GOT3 (cell line): ENCODE results near the gene GSC.
"Not testable (repeated sequence)": the region's sequence is repeated elsewhere in the genome, so short reads cannot be mapped to it uniquely, and the experiment has no call there.

Source experiments
- DNase-seq: peaks from one replicate; lab custom pipeline; 2025; ENCODE audit warnings: mixed read lengths; lab: John Stamatoyannopoulos, UW

GSC gene

DNA sequence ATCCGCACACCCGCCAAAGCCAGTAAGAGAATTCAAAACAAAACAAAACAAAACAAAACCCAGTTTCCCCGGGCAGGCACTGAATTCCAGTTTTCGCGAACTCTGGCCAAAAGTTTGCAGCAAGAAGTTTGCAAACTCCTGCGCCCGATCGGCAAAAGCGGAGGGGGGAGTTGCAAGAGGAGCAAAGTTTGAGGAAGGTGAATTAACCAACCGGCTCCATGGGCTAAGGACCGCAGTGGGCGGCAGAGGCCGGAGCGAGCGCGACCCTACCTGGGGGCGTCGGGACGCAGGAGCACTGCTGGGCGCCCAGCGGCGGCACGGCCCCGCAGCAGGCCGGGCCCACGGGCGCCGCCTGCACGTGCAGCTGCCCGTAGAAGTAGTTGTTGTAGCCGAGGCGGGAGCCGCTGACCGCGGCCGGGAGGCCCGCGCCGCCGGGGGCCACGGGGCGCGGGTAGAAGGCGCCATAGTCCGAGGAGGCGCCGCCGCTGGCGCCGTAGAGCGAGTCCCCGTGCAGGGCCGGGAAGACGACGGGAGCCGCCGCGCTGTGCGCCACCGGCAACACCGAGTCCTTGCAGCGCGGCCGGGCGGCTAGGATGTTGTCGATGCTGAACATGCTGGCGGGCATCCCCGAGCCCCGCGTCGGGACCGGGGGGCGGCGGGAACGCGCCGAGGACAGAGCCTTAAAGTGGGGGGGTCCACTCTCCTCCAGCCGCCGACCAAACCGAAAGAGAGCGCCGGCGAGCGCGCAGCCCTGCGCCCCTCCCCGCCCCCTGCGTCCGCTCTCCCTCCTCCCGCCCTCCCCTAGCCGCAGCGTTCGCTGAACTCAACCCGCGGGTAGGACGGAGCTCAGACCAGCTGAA is at the start of gene GSC:
Gene GSC (minus strand): TSS at position 723 of the 860 bp plus-strand sequence. CDS start 98 bp downstream, at position 625.
- no peak for DNase-seq

DNA sequence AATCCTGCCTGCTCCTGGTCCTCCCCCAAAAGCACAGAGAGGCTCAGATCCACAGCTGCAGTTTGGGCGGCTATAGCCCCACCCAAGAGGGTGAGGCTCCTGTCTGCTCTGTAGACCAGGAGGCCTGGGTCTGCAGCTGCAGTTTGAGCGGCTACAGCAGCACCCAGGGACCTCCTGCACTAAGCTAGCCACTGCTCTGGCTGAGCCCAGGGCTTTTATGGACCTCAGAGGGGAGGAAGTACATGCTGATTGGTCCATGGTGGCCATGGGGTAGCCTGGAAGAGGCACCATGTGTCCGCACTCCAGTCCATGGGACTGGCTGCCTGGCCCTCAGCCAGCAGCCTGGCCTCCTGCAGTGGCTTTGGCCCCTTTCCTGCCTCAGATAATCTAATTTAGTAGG is 49.6 kb upstream of the GSC start:
- DNase-seq, result no peak

DNA sequence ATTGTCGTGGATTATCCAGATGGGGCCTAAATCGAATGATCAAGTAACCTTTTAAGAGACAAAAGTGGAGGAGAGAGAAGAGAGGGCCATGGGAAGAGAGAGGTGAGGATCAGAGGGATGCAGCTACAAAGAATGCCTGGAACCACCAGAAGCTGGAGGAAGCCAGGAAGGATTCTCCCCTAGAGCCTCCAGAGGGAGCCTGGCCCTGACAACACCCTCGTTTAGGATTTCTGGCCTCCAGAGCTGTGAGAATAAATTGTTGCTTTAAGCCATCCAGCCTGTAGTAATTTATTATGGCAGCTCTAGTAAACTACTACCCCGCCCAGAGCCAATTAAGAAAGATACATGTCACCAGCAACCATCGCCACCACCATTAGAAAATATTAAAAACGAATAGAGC is 46.2 kb upstream of the GSC start:
- no peak for DNase-seq

DNA sequence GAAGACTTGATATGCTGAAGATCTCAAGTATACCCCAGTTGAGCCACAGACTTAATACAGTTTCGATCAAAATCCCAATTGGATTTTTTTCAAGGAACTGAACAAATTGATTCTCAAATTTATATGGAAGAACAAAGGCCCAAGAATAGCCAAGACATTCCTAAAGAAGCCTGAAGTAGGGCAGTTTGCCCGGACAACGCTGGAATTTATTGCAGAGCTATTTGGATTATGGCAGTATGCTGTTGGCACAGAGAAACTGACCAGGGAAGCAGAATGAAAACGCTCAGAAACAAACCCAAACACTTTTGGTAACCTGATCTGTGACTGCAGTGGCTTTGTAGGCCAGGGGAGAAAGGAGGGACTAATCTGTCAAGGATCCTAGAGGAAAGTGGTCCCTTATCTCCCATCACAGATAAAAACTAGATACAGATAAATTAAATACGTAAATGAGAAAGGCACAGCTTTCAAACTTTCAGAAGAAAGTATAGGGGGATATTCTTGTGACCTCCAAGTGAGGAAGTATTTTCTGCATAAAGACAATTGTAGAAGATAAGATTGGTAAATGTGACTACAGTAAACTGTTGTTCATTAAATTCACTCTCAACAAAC is 35.9 kb upstream of the GSC start:
- no peak for DNase-seq

DNA sequence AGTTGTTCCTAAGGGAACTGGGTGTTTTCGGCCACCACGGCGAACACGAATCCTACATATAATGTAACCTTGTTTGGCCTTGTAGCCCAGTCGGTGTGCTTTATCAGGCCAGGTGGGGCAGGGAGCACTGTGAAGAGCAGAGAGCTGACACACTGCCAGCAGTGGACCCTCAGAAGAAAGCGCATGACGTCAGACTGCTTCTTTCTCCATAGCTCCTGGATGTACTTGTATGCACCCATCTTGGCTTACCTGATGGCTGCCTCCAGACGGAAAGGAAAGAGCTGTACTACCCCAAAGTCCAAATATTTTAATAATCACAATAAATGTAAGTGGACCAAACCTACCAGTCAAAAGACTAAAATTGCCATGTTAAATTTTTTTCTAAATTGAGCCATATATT is 31.3 kb upstream of the GSC start:
- no peak for DNase-seq

DNA sequence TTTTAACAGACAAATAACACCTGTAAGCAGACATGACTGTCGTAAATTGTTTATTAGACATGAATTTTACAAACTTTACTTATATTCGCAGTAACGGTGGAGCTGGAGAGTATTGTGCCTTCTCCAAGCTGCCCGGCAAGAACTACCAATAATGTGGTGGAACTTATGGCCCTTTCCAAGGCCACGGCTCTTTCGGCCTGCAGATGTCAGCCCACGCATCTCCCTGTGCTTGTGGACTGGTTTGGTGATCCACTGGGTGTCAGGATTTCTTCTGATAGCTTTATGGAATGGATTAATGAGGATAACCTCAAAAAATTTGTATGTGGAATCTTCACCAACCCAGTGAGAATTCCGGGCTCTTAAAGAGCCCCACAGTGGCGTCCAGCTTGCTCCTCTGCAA is 30.9 kb upstream of the GSC start:
- not testable (repeated sequence) for DNase-seq

DNA sequence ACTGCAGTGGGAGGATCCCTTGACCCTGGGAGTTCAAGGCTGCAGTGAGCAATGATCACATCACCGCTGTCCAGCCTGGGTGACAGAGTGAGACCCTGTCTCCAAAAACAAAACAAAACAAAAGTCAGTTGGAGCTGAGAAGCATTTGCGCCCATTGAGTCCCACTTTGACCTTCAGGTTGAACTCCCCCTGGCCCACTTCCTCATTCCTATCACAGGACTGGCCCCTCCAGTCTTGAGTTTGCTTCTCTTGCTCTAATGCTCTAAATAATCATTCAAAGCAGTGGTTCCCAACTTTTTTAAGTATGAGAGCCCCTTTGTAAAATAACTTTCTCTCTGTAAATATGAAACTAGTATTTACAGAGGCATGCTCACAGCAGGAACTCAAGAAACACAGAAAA is 28.0 kb upstream of the GSC start:
- DNase-seq, result no peak

DNA sequence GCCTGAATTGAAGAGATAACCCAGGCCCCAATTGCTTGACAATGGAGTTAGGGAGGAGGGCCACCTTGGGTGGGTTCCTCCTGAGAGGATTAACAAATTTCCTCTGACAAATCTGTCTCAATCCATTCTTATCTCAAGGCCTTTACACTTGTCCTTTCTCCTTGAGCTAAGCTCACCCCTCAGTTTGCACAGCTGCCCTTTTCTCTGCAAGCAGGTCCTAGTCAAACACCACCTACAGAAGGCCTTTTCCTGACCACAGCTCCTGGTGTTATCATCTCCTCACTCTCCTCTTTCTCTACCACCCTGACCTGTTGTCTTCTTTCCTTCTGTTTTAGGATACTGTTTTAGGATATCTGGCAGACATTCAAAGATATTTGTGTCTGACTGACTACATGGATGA is 26.4 kb upstream of the GSC start:
- no peak for DNase-seq

DNA sequence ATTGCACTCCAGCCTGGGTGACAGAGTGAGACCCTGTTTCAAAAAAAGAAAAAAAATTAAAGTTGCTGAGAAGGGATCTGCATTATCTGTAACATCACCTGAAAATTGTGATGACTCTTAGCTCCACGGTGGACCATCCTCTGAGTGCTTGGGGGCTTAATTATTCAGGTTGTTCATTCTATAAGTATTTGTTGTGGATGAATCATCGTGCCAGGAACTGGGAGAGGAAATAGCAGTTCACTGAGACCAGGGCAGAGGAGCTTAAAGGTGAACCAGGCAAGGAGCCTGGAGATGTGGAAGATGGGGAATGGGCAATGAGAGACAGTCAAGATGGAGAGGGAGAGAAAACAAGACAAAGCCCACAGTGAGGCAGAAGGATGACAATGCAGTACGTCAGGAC is 25.5 kb upstream of the GSC start:
- DNase-seq, result no peak

DNA sequence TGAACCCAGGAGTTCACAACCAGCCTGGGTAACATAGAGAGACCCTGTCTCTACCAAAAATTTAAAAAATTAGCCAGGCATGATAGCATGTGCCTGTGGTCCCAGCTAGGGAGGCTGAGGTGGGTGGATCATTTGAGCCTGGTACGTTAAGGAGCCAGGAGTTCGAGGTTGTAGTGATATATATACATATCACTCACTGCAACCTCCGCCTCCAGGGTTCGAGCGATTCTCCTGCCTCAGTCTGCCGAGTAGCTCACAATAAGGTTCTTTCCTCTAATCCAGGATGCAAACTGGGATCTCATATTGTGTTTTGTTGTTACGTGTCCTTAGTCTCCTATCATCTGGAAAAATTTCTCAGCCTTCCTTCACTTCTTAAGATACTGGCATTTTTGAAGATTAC is 24.0 kb upstream of the GSC start:
- DNase-seq, result no peak

DNA sequence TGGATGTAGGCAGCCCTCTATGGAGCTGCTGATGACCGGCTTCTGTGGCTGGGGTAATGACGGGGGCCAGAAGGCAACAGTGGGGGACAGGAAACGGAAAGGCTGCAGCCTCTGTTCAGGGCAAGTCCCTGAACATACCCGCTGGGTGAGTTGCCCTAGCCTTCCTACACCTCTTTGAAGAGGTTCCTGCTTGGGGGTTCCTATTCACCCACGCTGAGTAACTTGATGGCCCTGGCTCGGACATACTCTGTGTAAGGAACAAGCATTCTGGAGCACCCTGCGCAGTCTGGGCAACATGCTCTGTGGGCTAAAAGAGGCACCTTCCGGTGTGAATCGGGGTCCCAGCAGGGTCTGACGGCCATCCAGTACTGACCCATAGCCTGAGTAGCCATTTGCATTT is 17.7 kb upstream of the GSC start:
- no peak for DNase-seq

DNA sequence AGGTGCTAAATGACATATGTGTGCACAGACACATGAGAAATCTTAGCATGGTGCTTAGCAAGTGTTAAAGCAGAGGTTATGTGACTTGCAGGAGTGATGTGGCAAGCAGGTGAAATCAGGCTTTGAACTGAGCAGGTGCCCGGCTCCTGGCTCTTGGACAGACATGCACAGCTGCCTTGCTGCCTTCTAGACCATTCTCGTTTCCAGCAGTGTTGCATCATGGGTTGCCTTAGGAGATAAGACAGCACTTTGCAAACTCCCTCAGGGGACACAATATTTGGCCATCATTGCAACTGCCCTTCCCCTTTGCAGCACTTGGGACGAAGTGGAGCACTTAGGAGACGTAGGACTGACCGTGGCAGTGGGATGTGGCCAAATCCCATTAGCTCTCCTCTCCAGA is 17.2 kb upstream of the GSC start:
- DNase-seq, result no peak

DNA sequence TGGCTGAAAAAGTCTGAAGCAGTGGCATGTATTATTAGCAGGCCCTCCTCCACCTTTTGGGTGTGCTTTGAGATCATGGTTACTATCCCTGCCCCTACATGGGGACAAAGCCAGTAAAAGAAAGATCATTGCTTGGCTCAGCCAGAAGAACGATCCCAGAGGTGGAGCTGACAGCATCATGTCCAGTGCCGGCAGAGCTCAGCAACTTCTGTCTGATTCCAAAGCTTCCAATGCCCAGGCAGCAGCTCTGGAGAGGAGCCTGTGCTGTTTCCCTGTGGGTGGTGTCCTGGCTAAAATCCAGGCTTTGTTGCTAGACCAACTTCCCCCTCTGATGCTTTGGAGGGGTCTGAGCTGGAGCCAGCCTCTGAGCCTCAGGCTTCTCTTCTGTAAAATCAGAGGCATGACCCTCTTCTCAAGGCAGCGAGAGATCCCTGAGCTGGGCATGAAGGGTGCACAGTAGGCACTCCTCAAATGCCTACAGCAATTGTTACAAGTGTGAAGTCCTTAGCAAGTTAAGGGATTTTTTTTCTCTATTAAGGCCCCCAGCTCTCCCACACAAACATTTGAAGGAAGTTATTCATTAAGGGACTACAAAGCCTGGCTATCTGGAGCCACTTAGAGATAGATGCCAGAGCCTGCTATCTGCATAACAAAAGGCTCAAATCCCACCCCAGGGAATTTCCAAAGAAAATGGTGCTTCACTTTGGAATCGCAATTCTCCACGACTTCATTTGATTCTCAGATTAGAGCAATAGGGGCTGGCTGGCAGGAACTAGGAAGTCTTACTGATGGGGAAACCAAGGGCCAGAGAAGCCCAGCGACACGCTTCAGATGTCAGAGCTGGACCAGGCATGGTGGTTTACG is 10.9 kb upstream of the GSC start:
- no peak for DNase-seq

DNA sequence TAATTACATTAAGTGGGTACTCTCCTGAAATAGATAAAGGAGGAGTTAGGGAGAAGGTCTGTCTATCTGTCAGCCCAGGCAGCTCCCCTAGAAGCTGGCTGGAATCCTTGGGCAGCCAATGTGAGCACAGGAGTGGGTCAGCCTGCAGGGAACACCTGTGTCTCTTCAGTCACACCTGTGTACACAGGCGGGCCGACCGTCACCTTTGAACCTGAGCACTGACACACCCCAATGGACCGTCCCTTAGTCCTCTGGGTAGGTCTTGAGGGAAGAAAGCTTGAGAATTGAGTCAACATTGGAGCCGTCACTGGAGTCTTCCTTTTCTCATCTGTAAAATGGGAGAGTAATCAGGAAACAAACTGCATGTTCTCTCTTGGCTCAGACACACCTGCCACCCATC is 9.8 kb upstream of the GSC start:
- DNase-seq, result no peak

DNA sequence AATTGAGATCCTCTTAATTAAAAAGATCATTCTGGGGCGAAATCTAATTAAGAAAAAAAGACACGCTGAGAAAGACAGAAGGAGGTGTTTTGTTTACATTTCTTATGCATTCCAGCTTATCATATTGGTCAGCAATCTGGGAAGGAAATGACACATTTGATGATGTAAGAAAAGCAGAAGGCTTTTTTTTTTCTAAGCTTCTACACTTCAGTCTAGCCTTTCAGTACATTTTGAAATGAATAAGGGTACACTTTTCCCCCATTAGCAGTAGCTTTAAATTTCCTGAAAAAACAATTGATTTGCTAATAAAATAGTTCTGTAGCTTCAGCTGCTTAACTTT is 5.9 kb upstream of the GSC start:
- DNase-seq, result no peak

DNA sequence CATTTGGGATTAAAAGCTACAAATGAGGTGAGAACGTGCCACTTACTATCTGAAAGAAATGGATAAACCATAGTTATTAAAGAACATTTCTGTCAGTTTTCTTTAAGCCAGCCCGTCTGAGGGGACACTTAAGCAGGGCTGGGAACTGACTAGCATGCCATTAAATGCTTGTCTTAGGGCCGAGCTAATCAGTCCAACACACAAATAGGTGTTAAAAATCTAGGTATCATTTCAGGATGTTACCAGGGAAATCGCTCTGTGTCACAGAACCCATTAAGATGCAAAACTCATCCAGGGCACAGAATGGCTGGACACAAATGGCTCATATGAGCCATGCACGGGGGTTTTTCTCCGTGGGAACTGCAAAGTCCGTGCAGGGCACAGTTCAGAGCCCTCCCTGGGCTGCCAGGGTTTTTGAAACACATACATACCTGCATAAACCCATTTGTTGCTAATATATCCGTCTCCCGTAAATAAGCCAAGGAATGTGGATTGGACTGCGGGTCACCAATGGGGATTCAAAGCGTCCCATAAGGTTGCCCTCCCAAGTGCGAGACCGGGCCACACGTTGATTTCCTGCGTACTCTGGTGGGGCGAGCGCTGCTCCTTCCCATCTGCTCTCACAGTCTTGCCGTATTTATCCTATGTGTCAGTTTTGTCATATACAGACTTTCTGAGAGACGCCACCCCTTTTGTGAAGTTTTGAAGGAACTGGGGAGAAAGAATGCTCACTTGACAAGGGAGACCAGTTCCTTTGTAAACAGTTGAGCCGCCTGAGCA is 5.4 kb upstream of the GSC start:
- DNase-seq, result no peak

DNA sequence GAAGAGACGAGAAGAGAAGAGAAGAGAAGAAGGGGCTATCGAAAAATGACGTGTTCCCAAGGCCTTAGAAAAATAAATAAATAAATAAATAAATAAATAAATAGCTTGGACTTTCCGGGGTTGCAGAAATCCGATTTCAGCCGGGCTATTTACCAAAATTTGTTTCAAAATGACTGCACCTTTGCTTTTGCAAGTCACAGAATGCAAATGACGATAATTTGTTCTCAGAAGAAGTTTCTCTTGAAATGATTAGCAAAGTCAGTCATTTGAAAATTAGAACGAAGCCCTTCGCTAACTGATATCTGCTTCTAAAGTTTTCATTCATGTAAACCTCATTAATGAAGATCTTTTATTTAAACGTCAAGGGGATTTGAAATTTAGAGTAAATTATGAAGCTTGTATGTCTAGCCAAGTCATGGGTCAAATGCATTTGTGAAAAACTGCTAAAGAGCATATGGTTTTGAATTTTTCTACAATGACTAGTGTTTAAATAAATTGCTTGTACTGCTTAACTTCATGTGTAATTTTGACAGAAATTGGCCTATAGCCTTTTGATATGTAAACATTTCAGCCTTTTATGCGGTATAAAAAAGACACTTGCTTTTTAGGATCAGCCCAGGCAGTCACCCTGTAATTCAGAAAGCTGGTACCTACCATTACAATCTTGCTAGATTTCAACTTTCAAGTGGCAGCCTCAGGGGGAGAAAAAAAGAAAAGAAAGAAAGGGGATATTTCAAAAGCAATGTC is 4.6 kb upstream of the GSC start:
- no peak for DNase-seq

DNA sequence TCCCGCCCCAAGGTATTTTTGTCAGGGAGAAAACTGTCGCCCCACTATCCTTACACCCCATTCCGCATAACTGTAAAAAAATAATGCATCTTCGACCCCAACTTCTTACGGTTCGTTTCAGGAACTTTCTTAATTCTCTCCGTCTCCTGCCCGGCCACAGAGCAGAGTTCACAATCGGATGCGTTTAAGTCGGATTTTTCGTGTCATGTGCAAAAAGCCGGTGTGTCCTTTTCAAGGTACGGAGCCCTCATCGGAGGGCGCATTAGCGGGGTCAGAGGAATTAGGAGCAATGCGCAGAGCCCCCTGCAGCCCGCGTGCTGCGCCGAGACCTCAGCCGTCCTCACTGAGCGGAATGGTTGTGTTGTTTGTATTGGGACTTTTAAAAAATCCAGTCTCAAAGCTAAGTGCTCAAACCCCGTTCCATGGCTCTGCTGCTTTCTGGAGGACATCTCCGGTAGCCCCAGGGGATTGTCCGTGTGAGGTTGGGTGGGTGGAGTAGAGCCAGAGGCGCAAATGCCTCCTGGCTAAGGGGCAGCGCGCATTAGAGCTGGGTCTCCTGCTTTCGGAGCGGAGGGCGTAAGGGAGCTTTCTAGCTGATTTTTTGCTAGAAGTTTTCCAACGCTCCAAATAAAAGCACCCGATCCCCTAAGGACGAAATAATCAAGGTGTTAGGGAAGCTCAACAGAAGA is 3.9 kb upstream of the GSC start:
- DNase-seq, result no peak

DNA sequence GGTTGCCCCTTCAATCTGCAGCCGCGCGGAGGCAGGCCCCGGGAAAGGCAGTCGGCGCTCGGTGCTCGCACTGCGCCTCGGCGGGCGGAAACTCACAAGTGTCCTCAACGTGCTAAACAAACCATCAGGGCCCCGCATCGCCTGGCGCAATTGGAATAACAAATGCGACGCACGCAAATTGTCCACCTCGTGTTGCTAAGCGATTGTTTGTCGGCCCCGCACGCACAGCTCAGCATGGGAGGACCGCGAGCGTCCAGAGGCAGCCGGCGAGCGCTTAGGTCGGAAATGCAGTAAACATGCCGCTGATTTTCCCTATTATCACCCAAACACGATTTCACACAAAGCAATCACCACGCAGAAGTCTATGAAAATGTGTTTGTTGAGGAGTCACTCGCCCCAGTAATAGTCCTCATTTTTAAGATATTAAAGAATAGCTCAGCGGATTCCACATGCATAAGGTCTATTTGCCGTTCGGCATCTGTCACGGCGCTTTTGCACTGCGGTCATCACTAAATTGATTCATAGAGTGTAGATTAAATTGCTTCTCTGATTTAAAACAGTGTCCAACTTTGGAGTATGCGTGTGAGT is 3.2 kb upstream of the GSC start:
- no peak for DNase-seq

DNA sequence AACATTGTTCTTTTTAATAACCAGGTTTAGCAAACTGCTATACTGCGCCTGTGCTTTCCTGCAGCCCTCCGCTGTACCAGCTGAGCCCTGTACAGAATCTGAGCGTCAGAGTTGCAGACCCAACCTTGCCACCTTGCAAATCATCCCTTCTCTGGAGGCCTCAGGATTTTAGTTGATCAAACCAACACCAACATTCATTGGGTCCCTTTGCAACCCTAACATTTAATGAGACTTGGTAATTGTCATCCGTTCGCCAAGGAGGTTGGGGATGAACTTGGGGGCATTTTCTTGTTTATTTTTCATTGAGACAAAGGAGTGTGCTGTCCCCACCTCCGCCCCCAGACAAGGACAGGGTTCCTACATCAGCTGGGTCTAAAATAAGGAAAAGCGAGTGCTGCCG is 2.6 kb upstream of the GSC start:
- DNase-seq, result no peak
